KMS-11 (cell line): ENCODE measurements around the gene SCN4A.
A peak's percentile ranks its signal among the peaks of the same experiment; 100 is the strongest.

Experiments
- H2AFZ ChIP-seq: fragments of 200-600 bp; sonication (generic); 2 replicates; pipeline ENCODE4 v1.6.1; 2016; ENCODE audit warnings: antibody characterized with exemption, mixed run types, low read depth
- H3K27ac ChIP-seq: fragments of 200-600 bp; sonication (generic); 2 replicates; pipeline ENCODE4 v1.6.1; 2016; ENCODE audit warnings: mild to moderate bottlenecking, mixed run types
- H3K27me3 ChIP-seq: fragments of 200-600 bp; sonication (generic); 2 replicates; pipeline ENCODE4 v1.6.1; 2017; ENCODE audit warnings: mild to moderate bottlenecking, low read depth, mixed run types, moderate library complexity; ENCODE audit not compliant: insufficient read depth
- H3K36me3 ChIP-seq: fragments of 200-600 bp; sonication (generic); 2 replicates; pipeline ENCODE4 v1.6.1; 2017; ENCODE audit warnings: mild to moderate bottlenecking, mixed run types; ENCODE audit not compliant: insufficient read depth
- H3K4me1 ChIP-seq: fragments of 200-600 bp; sonication (generic); 2 replicates; pipeline ENCODE4 v1.6.1; 2016; ENCODE audit warnings: mild to moderate bottlenecking, low read depth, mixed run types; ENCODE audit not compliant: poor library complexity, severe bottlenecking
- H3K4me2 ChIP-seq: fragments of 200-600 bp; sonication (generic); 2 replicates; pipeline ENCODE4 v1.7.0; 2016; ENCODE audit warnings: mild to moderate bottlenecking, mixed run types
- H3K4me3 ChIP-seq: fragments of 200-600 bp; sonication (generic); IDR thresholded peaks from 2 replicates; pipeline ENCODE4 v1.6.1; 2017; ENCODE audit warnings: low read depth, low read length, mixed read lengths; ENCODE audit not compliant: insufficient read depth
- H3K79me2 ChIP-seq: fragments of 200-600 bp; sonication (generic); 2 replicates; pipeline ENCODE4 v1.6.1; 2016; ENCODE audit warnings: low read depth, mixed run types; ENCODE audit not compliant: insufficient read depth
- H3K9ac ChIP-seq: fragments of 200-600 bp; sonication (generic); 2 replicates; pipeline ENCODE4 v1.6.1; 2016; ENCODE audit warnings: mild to moderate bottlenecking, mixed run types
- H4K20me1 ChIP-seq: fragments of 200-600 bp; sonication (generic); 2 replicates; pipeline ENCODE4 v1.6.1; 2016; ENCODE audit warnings: mild to moderate bottlenecking, mixed run types; ENCODE audit not compliant: insufficient read depth
- TF ChIP-seq, protein P1 (sequence below): fragments of 200-600 bp; sonication (generic); conservative IDR thresholded peaks from 2 replicates; pipeline ENCODE4 v1.6.1; 2017; ENCODE audit warnings: low read depth, mild to moderate bottlenecking, antibody characterized with exemption, low read length, moderate library complexity, mixed read lengths

Gene SCN4A

DNA sequence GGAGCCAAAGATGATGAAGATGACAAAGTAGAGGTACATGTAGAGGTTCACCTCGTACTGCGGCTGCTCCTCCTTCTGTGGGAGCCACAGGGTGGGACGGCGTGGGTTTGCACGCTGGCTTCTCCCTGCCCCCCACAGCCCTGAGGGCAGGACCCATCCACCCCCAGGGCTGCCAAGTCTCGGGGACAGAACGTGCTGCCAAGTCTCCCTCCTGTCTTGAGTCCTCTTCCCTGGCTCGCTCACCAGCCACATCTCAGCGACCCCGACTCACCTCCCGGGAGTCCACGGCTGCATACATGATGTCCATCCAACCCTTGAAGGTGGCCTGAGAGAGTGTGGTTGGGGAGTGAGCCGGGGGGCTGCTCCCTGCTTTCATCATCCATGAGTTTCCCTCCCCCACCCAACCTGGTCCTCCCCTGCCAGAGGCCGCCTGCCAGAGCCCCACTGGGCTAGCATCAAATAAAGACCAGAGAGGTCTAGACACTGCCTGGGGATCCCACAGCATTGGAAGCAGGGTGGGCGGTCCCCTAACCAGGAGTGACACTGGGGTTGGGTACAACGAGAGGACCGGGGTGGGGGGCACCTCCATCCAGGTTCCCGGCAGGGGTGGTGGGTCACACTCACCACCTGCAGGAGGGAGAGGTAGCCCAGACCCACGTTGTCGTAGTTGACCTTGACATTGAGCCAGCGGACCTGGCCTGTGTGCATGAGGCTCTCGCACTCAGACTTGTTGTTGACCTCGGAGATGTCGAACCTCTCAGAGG, 27.8 kb downstream of the SCN4A start:
- Histone ChIP-seq H3K27me3 (peaks cover 4% of the 10 kb centered on the region; the same call in 1 of the 2 replicates), H3K4me1 (no peaks in the 10 kb centered on the region), H3K27ac (no peak overlapping the region), H2AFZ (no peak overlapping the region), H3K4me2 (no peak overlapping the region), H3K9ac (no peak overlapping the region), H3K4me3 (no peak overlapping the region), H3K79me2 (no peaks in the 10 kb centered on the region), H3K36me3 (no peaks in the 10 kb centered on the region), H4K20me1 (no peaks in the 10 kb centered on the region)
- TF ChIP-seq, protein P1, sequence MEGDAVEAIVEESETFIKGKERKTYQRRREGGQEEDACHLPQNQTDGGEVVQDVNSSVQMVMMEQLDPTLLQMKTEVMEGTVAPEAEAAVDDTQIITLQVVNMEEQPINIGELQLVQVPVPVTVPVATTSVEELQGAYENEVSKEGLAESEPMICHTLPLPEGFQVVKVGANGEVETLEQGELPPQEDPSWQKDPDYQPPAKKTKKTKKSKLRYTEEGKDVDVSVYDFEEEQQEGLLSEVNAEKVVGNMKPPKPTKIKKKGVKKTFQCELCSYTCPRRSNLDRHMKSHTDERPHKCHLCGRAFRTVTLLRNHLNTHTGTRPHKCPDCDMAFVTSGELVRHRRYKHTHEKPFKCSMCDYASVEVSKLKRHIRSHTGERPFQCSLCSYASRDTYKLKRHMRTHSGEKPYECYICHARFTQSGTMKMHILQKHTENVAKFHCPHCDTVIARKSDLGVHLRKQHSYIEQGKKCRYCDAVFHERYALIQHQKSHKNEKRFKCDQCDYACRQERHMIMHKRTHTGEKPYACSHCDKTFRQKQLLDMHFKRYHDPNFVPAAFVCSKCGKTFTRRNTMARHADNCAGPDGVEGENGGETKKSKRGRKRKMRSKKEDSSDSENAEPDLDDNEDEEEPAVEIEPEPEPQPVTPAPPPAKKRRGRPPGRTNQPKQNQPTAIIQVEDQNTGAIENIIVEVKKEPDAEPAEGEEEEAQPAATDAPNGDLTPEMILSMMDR = no peak

DNA sequence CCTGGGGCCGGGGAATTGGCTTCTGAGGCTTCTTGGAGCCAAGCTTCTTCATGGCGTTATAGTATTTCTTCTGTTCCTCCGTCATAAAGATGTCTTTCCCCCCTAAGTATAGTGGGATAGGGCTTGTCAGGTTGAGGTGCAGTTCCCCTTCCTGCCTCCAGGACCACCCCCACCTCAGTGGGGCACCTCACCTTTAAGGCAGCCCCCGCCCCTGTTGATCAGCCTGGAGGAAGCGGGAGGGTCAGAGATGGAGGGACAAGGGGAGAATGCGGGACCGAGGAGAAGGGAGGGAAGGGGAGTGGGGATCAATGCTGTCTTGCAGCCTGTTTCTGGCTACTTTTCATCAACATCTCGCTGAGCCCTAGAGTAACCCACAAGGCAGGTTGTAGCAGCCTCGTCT, 29.0 kb downstream of the SCN4A start:
- Histone ChIP-seq H3K4me2 (no peak overlapping the region), H3K27me3 (peaks cover 4% of the 10 kb centered on the region; the same call in 1 of the 2 replicates), H3K79me2 (no peaks in the 10 kb centered on the region), H3K9ac (no peak overlapping the region), H3K27ac (no peak overlapping the region), H3K4me3 (no peak overlapping the region), H2AFZ (no peak overlapping the region), H3K4me1 (no peaks in the 10 kb centered on the region), H4K20me1 (no peaks in the 10 kb centered on the region), H3K36me3 (no peaks in the 10 kb centered on the region)
- TF ChIP-seq, protein P1 = 0 out of 2 replicates have a peak, but pooled peaks have one; percentile 19

DNA sequence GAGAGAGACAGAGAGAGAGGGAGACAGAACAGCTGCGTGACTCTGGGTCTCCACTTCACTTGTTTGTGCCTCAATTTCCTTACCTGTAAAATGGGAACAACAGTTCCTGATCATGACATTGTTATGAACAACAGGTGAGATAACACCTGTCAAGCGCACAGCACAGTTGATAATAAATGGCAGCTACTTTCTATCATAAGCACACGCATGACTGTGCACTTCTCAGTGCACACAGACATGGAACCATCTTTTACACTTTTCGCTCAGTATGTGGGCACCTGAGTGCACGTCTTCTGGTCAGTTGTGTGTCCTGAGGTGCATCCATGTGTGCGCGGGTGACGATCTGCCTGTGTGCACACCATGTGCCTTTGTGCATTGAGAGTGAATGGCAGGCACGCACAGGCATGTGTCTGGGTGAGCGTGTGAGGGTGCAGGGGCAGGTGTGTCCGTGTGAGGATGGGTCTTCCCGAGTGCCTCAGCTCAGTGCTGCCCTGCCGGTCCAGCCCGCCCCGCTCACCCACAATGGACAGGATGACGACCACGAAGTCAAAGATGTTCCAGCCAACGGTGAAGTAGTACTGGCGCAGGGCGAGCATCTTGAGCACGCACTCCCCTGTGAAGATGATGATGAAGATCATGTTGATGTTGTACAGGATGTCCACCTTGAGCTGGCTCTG, 30.3 kb downstream of the SCN4A start:
- no peak overlapping the region for H2AFZ ChIP-seq
- no peaks in the 10 kb centered on the region for H3K79me2 ChIP-seq
- no peaks in the 10 kb centered on the region for H3K36me3 ChIP-seq
- no peak overlapping the region for H3K9ac ChIP-seq
- no peaks in the 10 kb centered on the region for H3K4me1 ChIP-seq
- H3K27me3 ChIP-seq = peaks cover 4% of the 10 kb centered on the region; the same call in 1 of the 2 replicates
- TF ChIP-seq, protein P1 = no peak
- H3K27ac ChIP-seq = no peak overlapping the region
- no peak overlapping the region for H3K4me2 ChIP-seq
- H3K4me3 ChIP-seq = no peak overlapping the region
- no peaks in the 10 kb centered on the region for H4K20me1 ChIP-seq

DNA sequence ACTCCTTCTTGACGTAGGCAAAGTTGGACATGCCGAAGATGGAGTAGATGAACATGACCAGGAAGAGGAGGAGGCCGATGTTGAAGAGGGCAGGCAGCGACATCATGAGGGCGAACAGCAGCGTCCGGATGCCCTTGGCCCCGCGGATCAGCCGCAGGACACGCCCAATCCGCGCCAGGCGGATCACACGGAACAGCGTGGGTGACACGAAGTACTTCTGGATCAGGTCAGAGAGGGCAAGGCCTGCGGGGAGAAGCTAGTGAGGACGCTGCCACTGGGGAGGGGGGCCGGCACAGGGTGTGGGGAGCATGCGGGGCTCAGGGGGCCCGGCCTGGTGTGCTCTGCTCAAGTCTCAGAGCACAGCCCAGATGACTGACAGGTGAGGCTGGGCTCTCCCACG, 31.0 kb downstream of the SCN4A start:
- no peak overlapping the region for H3K9ac ChIP-seq
- TF ChIP-seq, protein P1 = no peak
- no peak overlapping the region for H3K4me3 ChIP-seq
- no peak overlapping the region for H3K27ac ChIP-seq
- H2AFZ ChIP-seq = no peak overlapping the region
- no peaks in the 10 kb centered on the region for H3K79me2 ChIP-seq
- H3K4me1 ChIP-seq = no peaks in the 10 kb centered on the region
- H4K20me1 ChIP-seq = no peaks in the 10 kb centered on the region
- H3K36me3 ChIP-seq = no peaks in the 10 kb centered on the region
- no peak overlapping the region for H3K4me2 ChIP-seq
- peaks cover 4% of the 10 kb centered on the region; the same call in 1 of the 2 replicates for H3K27me3 ChIP-seq
